22Rv1 (cell line): Measurements from ENCODE around the gene PRUNE2.

Experiments
- H3K27ac ChIP-seq: fragments of 450-650 bp; 2 replicates; pipeline ENCODE4 v1.5.1; 2017
- ZFX ChIP-seq: fragments of 450-650 bp; IDR thresholded peaks from 2 replicates; pipeline ENCODE4 v1.6.1; 2017; ENCODE audit warnings: antibody characterized with exemption, borderline replicate concordance
- TF ChIP-seq, protein P1 (sequence below): fragments of 450-650 bp; IDR thresholded peaks from 2 replicates; pipeline ENCODE4 v1.5.1; 2017; ENCODE audit warnings: mild to moderate bottlenecking

PRUNE2 gene

DNA sequence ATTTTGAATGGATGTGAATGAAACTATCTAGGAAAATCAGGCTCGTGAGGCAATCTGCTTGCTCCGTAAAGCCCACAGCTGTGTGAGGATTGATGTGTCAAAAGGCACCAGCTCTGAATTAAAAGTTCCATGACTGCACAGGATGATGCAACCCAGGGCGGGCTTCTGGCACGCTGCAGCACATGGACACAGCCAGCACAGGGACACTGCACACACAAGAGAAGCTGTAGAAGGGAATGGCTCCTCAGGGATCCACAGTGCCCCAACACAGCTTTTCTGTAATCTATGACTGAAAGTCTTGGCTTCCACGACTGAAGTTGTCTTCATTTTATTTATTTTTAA lies 295.9 kb downstream of the PRUNE2 start:
- H3K27ac ChIP-seq = no peak overlapping the region
- TF ChIP-seq ZFX = no peak
- TF ChIP-seq, protein P1, sequence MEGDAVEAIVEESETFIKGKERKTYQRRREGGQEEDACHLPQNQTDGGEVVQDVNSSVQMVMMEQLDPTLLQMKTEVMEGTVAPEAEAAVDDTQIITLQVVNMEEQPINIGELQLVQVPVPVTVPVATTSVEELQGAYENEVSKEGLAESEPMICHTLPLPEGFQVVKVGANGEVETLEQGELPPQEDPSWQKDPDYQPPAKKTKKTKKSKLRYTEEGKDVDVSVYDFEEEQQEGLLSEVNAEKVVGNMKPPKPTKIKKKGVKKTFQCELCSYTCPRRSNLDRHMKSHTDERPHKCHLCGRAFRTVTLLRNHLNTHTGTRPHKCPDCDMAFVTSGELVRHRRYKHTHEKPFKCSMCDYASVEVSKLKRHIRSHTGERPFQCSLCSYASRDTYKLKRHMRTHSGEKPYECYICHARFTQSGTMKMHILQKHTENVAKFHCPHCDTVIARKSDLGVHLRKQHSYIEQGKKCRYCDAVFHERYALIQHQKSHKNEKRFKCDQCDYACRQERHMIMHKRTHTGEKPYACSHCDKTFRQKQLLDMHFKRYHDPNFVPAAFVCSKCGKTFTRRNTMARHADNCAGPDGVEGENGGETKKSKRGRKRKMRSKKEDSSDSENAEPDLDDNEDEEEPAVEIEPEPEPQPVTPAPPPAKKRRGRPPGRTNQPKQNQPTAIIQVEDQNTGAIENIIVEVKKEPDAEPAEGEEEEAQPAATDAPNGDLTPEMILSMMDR = no peak

- TF ChIP-seq ZFX = no peak
- TF ChIP-seq, protein P1 = no peak
- H3K27ac ChIP-seq = no peak overlapping the region
Observed at GRCh38 chr9:76609285-76610010, 296.5 kb downstream of the PRUNE2 start.

DNA sequence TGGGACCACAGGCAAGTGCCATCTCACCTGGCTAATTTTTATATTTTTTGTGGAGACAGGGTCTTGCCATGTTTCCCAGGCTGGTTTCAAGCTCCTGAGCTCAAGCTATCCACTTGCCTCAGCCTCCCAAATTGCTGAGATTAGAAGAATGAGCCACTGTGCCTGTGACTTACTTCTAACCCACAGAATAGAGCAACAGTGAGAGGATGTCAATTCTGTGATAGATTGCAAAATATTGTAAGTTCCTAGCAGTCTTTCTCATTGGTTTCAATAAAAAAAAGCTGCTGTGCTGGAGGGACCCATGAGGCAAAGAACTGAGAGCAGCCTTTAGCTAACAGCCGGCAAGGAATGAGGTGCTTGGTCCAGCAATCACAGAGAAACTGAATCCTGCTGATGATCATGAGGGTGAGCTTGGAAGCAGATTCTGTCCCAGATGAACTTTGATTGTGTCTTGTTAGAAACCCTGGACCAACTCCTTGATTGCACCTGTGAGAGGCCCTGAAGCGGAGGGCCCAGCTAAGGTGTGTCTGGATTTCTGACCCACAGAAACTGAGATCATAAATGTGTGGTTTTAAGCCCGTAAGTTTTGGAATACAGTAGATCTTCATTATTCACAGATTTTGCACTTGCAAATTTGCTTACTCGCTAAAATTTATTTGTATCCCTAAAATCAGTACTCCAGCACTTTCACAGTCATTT lies 297.2 kb downstream of the PRUNE2 start:
- no peak overlapping the region for H3K27ac ChIP-seq
- TF ChIP-seq ZFX = no peak
- TF ChIP-seq, protein P1 = no peak

DNA sequence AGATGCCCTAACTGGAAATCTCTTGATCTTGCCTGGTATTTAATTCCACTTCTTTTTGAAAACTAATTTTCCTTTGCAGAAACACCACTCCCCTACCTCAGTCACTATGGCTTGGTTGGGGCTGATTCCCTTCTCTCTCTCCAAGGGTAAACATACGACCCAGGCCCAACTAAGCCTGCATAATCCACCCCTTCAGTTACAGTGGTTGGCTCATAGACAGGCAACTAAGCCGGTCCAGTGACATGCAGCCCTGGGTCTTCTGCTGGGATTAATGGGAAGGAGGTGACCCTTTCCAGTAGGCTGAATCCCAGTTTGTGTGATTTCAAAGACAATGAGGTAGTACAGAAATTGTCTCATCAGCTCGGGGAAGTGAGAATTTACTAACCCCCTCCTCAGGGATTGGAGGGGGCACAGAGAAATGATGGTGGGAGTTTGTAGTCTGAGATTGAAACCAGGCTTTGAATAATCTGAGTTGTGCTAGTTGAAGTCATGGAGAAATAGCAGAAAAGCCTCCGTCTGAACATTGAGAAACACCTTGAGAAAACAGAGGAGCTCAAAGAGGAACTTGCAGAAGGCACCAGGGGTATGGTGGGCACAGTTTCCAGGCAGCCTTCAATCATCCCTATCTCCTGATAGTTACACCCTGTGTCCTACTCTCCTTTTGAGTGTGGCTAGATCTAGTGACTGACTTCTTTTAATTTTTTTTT lies 298.0 kb downstream of the PRUNE2 start:
- TF ChIP-seq, protein P1 = no peak
- no peak for TF ChIP-seq ZFX
- no peak overlapping the region for H3K27ac ChIP-seq

DNA sequence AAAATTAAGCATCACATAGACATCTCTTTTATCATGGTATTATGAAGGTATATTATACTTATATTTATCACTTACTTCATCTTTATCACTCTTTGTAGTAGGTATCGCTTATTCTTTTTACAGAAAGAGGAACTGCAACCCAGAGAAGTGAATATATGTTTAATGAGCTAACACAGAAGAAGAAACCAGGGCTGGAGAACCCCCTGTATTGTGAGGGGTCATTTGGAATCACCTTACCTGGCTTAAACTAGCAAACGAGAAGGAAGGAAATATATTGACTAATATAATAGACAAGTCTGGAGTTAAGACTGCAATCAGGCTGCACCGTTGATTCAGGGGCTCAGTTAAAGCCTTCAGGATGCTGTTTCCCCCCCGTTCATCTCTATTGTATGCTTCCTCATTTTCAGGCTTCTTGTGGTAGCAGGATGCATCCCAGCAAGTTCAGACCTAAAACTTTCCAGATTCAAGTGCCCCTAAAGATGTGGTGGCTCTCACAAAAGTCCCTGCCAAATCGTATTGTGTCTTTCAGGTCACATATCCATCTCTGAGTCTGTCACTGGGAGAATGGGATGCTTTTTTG lies 300.5 kb downstream of the PRUNE2 start:
- H3K27ac ChIP-seq = no peak overlapping the region
- TF ChIP-seq, protein P1 = no peak
- no peak for TF ChIP-seq ZFX

- TF ChIP-seq, protein P1 = no peak
- TF ChIP-seq ZFX = no peak
- H3K27ac ChIP-seq = no peak overlapping the region
Observed at GRCh38 chr9:76603931-76604570, 301.9 kb downstream of the PRUNE2 start.
